DMS153 (cell line): ENCODE results near the gene FXYD5.
A peak's percentile ranks its signal among the peaks of the same experiment; 100 is the strongest.
"Not testable (repeated sequence)": the region's sequence is repeated elsewhere in the genome, so short reads cannot be mapped to it uniquely, and the experiment has no call there.

ENCODE experiments used
- DNase-seq: peaks from one replicate; lab custom pipeline; 2025; lab: John Stamatoyannopoulos, UW

FXYD5 gene

DNA sequence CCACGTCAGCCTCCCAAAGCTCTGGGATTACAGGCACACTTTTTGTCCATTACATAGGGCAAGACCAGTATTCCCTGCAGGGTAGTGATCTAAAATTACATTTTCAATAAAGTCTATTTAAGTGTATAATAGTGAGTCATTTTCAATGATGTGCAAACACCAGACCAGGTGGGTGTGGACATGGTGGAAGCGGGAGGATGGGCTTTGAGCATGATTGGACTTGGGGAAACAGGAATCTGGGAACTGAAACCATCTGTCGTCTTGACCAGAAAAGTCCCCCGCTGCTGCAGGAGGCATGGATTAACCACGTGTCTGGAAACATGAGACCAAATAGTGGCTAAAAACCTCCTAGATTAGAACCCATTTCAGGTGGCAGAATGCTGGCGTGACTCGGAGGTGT is 34.0 kb upstream of the FXYD5 start:
- peak; percentile 73 for DNase-seq

DNA sequence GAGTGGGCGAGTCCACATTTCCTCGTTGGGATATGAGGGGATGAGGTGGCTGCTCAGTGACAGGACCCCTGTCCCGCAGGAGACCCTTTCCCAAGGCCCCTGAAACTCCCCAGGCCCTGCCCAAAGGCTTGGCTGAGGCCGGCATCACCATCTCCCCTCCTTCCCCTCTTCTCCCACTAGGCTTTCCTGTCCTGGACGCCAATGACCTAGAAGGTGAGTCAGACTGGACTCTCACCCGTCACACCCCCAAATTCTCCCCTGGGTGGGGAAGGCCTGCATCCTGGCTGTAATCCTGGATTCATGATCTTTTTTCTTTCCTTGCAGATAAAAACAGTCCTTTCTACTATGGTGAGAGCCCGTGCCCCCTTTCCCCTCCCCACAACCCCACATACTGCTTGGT is 33.6 kb upstream of the FXYD5 start:
- no peak for DNase-seq

DNA sequence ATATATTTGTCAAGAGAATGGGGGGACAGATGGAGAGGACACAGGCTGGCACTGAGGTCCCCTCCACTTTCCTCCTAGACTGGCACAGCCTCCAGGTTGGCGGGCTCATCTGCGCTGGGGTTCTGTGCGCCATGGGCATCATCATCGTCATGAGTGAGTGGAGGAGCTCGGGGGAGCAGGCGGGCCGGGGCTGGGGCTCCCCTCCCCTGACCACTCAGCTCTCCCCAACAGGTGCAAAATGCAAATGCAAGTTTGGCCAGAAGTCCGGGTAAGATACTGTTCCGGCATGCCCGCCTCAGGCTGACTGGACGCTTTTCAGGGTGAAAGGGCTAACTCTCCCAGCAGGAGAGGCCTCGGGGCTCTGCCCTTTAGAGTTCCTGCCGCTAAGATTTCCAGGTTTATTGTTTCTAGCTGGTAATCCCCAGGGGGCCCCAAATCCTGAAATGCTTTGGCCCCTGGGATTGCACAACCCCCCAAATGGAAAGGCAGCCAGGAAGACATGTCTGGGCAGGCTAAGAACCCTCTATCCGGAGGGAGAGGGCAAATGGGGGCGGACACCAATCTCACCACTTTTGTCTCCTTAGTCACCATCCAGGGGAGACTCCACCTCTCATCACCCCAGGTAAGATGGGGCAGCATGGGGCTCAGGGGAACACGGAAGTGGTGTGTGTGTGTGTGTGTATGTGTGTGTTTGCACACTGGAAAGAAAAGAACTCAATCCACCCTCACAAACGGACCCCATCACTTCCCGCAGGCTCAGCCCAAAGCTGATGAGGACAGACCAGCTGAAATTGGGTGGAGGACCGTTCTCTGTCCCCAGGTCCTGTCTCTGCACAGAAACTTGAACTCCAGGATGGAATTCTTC is 31.6 kb upstream of the FXYD5 start:
- no peak for DNase-seq

DNA sequence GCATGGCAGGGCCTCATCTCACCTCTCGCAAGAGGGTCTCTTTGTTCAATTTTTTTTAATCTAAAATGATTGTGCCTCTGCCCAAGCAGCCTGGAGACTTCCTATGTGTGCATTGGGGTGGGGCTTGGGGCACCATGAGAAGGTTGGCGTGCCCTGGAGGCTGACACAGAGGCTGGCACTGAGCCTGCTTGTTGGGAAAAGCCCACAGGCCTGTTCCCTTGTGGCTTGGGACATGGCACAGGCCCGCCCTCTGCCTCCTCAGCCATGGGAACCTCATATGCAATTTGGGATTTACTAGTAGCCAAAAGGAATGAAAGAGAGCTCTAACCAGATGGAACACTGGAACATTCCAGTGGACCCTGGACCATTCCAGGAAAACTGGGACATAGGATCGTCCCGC is 31.0 kb upstream of the FXYD5 start:
- DNase-seq: no peak

DNA sequence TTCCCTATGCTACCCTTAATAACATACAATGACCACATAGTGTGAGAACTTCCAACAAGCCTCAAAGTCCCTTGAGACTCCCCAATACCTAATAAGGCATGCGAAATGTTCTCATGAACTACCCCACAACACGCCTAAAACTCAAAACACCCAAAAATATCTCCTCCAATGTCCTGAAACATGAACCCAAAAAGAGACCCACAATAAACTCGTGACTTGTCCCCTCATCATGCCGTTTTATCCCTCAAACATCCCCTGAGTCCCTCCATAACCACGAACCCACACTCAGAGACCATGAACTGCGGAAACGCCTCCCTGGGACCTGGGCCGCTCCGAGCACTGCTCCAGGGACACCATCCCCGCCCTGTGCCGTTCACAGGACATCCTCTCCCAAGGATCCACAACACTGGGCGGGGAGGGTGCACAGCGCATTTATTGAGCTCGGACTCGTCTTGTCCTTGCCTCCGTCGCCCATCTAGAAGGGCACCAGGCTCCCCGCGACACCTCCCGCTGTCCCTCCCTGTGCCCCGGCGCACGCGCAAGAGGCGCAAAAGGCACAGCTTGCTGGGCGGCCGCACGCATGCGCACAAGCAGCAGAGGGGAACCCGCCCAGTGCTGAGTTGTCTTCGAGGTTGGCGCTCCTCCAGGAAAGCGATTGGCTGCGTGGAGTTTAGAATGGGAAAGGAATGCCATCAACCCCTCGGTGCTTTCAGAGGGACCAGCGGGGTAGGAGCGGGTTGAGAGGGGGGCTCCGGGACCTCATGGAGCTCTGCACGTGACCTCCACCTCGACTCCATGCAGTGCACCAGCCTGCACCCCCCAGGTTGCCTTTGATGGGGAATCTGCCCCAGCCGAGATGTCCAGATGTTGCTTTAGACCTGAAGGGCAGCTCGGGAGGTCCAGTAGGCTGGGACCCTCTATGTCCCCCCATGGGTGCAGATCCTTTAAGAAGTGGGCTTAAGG is 30.2 kb upstream of the FXYD5 start:
- DNase-seq: peak; percentile 75

DNA sequence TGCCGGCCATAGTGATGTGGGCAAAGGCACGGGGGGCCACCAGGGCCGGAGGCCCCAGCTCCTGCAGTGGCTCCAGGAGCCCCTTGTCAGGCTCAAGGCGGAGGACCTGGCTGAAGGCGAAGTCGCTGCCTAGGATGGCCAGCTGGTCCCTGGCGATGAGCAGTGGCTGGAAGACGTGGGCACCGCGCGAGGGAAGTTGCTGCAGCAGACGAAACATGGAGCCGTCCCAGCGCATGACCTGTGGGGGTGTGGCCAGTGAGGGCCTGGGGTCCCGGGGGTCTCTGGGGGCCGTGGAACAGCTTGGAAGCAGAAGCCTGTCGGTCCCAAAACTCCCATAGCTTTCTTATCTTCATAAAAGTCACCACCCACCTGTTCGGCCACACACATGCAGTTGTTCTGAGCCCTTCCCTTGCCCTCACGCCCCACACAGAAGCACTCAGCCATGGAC is 29.2 kb upstream of the FXYD5 start:
- DNase-seq: no peak

DNA sequence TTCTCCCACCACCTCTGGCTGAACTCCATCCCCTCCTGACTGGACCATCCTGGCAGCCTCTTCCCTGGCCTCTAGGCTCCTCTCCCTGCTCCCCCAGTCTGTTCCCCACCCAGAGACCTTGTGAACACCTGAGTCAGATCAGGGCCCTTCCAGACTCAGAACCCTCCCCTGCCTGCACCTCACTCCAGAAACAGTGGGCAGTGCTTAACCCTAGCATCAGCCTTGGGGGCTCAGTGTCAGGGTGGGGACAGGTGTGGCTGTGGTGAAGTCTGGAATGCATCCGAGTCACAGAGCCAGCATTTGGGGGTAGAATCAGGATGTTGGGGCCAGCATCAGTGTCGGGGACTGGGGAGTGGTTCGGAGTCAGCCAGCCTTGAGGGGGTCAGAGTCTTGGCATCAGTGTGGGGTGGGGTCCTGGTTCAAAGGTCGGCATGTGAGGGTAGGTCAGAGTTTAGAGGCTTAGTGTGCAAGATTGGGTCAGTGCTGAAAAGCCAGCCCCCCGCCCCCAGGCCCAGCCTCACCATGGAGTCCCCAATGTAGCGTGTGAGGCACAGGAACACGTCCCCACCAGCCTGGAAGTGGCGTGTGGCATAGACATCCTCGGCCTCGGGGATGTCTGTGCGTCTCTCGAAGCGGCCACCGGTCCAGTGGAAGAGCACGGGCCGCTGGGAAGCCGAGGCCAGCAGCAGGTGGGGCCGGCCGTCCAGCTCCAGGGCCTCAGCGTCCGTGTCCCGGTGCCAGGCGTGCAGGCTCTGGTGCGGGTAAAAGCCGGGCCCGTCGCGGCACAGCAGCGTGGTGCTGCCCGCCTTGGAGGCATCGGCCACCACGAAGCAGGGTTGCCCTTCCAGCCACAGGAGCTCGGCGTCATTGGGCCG is 28.5 kb upstream of the FXYD5 start:
- DNase-seq: no peak

DNA sequence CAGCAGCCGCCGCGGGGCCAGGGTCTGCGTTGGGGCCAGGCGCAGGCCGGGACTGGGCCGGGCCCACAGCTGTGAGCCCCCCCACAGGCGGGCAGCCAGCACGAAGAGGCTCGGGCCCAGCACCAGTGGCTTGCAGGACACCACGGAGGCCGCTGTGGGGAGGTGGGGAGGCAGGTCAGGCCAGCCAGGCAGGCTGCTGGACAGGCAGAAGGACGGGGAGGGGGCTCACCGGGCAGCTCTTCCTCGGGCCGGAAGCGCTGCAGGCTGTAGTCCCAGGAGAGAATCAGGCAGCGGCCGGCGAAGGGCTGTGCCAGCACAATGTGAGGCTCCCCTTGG is 27.9 kb upstream of the FXYD5 start:
- no peak for DNase-seq

DNA sequence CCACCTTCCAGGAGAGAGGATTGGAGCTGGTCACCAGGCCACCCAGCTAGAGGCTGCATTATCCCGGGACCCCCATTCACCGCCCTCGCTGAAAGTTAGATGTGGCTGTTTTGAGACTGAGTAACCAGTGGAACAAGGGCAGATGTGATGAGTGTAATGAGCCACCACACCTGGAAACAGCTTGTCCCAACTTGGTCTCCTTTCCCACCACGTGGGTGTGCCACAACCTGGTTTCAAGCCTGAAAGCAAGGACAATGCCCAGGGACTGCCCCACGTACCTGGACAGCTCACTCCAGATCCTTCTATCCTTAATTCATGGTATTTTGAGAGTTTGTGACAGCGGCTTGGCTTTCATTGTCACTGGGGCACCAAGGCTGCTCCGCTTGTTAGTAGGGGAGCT is 26.7 kb upstream of the FXYD5 start:
- no peak for DNase-seq

DNA sequence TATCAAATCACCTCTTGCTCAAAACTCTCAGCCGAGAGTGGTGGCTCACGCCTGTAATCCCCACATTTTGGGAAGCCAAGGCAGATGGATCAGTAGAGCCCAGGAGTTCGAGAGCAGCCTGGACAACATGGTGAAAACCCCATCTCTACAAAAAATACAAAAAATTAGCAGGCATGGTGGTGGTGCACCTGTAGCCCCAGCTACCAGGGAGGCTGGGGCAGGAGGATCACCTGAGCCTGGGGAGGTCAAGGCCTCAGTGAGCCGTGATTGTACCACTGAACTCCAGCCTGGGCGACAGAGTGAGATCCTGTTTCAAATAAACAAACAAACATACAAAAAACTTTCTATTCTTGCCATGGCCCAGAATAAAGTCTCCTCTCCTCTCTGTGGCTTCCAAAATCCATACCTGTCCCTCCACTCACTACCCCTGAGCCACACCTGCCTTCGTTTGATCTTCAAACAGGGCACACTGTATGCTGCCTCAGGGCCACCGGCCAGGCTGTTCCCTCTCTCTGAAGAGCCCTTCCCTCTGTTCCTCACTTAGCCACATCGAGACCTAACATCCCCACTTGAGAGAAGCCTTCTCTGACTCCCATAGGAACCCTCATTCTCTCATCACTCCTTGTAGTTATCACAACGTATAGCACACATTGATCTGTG is 26.0 kb upstream of the FXYD5 start:
- no peak for DNase-seq

DNA sequence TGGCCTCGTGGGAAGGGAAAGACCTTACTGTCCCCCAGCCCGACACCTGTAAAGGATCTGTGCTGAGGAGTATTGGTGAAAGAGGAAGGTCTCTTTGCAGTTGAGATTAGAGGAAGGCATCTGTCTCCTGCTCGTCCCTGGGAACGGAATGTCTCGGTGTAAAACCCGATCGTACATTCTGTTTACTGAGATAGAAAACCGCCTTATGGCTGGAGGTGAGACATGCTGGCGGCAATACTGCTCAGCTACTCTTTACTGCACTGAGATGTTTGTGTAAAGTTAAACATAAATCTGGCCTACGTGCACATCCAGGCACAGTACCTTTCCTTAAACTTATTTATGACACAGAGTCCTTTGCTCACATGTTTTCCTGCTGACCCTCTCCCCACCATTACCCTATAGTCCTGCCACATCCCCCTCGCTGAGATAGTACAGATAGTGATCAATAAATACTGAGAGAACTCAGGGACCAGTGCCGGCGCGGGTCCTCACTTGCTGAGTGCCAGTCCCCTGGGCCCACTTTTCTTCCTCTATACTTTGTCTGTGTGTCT is 24.7 kb upstream of the FXYD5 start:
- not testable (repeated sequence) for DNase-seq

DNA sequence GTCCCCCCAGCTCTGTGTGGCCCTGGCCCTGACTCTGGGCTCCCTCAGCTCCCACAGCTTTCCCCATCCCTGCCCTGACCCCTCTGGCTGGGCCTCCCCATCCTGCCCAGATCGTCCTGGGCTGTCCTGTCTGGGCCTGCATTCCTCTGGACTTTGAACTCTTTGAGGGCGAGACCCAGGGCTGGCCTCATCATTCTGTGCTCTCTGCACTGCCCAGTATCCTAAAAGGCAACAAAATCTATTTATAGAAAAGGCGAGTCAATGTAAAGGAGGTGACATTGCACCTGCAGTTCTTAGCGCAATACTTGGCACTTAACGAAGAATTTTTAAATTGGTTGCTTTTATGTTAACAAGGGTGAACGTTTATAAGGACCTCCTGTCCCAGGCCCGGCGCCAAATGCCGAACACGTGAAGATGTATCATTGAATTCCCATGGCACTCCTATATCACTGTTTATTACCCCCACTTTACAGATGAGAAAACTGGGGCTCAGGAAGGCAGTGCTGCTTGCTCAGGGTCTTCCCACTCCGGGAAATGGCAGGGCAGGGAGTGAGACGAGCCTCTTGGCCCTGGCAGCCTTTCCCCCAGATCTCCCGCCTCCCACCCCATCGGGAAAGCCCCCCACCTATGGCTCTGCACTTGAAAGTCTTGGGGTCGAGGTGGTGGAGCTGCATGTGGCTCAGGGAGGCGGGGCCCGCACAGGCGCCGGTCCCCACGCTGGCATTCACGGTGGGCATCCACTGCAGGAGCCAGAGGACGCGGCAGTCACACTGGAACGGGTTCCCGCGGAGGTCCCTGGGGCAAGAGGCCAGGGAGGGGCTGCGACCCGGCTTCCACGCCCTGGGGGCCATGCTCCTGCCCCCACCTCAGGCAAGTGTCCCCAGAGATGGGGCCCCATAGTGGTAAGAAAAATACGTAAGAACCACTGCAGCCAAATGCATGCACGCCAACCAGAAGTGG is 23.5 kb upstream of the FXYD5 start:
- no peak for DNase-seq

DNA sequence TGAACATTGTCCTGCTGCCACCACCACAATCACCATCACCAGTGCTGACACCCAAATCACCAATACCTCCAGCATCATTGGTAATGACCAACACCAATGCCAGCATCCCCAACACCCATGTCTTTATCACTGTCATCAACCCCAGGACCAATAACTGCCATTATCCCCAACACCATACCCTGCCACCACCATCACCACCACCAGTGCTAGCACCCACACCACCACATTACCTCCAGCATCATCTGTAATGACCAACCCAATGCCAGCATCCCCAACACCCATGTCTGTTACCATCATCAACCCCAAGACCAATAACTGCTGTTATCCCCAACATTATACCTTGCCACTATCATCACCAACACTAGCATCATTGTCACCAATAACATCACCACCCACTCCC is 22.3 kb upstream of the FXYD5 start:
- no peak for DNase-seq

DNA sequence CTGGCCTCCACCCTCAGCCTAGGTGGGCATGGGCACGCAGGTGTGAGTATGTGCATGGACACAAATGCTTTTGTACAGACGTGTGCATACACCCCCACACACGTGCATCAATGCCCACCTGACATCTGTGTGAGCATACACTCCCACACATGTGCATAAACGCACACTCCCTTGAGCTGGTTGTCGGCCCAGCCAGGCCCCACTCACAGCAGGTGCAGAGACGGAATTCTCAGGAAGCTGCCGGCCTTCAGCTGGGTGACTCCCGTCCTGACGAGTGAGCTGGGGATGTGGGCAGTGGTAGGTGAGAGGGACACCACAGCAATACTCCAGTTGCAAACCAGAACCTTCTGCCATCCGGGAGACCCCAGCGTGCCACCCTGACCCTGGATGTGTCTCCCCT is 20.7 kb upstream of the FXYD5 start:
- no peak for DNase-seq

DNA sequence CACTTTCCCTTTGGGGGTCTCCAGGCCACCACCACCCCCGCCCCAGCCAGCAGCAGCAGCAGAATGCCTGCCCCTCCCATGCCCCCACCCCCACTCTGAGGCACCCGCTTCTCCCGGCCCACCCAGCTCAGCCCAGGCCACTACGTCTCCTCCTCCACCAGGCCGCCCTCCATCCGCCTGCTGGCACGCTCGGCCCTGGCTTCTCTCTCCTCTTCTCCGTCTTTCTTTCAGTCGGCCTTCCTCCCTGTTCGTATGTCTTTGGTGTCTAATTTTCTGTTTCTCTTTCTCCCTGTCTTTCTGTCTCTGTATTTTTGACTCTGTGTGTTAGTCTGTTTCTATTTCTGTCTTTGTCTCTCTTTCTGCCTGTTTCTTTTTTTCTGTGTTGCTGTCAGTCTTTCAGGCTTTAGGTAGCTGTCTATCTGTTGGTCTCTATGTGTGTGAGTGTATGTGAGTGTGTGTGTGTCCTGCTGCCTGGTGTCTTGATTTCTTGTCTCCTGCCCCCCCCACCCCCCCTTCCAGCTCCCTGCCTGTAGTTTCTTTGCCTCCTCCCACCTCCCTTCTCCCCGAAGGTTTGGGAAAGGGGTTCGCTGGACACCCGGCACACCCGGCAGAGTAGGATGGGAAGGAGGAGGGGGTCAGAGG is 19.8 kb upstream of the FXYD5 start, which contains the start of gene LGI4:
Gene LGI4, minus strand, starts transcription at position 459 of the 642 bp plus-strand sequence. Its CDS starts 379 bp downstream, at position 80.
- DNase-seq: no peak

DNA sequence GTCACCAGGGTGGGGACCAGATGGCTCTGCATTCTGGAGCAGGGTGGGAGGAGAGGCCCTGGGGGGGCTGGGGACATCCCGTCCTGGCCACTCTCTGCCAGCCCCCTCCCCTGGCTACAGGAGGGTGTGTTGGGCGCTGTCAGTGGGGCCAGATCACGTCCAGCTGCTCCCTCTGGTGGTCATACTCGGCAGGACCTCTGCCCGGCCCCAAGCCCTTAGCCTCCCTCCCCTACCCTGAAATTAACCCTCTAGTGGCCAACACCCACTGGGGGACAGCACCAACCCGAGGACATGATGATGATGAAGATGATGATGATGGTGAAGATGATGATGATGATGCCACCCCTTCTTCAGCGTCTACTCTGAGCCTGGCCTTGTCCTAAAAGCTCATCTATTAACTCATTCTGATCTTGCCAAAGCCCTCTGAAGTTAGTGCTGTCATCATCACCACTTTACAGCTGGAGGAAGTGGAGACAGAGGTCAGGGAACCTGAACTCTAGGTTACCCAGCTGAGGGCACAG is 19.1 kb upstream of the FXYD5 start:
- peak; percentile 31 for DNase-seq

DNA sequence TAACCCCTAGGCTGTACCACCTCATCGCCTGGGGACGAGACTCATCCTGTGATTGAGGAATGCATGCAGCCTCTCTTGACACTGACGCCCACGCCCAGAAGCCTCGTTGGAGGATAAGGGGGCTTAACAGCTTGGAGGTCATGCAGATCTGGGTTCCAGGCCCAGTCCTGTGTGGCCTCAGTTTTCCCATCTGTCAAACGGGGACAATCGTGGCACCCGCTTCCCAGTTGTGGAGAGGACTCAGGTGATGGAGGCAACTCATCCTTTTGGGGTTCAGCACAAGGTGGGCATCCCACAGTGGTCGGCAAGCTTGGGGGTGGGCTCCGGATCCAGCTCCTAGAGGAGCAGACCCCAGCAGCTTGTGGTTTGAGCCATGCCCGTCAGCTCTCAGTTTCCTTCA is 18.3 kb upstream of the FXYD5 start:
- no peak for DNase-seq

DNA sequence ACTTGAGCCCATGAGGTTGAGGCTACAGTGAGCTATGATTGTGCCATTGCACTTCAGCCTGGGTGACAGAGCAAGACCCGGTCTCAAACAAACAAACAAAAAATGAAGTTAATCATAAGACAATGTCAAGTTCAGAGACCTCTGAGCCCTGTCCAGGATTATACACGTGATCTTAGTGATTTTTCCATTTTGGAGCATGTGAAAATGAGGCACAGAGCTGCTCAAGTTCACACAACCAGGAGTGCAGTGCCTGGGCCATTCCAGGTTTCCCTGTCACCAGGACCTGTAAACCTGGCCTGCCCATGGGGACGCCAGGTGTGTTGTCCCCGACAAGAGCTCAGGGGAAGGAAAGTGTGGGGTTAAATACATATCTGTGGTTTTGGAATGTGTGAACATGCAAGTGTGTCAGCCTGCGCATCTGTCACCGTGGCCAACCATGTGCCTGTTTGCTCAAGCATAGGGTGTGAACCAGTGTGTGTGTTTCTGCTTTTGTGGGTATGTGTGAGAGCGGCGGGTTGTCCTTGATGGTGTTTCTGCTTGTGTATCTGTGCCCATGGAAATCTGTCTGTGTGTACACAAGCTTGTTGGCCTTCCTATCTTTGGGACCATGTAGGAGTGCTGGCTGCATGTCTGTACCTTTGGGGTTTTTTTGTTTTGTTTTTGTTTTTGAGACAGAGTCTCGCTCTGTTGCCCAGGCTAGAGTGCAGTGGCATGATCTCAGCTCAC is 17.4 kb upstream of the FXYD5 start:
- DNase-seq: no peak
